Iris pigment epithelial cell (primary cell): Measurements from ENCODE around the gene NTSR1.
A peak's percentile ranks its signal among the peaks of the same experiment; 100 is the strongest.

ENCODE experiments used
- DNase-seq: peaks from one replicate; pipeline ENCODE4 v3.0.0-alpha.2; 2011; ENCODE audit warnings: low read depth

The NTSR1 gene

DNA sequence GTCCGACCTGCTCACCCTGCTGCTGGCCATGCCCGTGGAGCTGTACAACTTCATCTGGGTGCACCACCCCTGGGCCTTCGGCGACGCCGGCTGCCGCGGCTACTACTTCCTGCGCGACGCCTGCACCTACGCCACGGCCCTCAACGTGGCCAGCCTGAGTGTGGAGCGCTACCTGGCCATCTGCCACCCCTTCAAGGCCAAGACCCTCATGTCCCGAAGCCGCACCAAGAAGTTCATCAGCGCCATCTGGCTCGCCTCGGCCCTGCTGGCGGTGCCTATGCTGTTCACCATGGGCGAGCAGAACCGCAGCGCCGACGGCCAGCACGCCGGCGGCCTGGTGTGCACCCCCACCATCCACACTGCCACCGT, 885 bp downstream of the NTSR1 start:
- DNase-seq: no peak

DNA sequence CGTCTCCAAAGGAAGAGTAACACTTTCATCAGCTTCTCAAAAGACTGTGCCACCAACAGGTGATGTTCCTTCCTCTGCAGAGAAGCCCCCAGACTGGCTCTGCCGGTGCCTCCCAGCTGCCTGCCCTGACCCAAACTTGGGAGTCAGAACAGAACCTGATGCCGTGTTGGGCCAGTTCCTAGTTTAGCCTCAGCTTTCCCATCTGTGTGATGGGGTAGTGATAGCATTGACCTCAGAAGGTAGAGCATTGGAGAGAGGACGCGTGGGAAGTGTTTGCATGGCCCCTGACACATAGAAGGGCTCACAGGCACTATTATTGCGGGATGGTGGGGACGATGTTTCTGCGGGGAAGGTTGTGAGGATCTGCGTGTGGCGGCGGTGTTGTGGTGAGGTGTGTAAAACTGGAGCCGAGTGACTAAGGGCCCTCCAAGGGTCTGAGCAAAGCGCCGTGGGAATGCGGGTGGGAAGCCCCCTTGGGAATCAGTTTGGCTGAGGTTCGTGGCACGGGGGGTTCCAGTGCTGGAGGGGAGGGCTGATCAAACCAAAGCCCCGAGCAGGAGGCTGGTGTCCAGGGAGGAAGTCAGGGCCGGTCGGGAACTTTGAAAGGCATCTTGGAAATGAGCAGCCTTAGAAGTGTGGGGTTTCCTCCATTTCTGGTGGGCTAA, 1.7 kb downstream of the NTSR1 start:
- DNase-seq: no peak

DNA sequence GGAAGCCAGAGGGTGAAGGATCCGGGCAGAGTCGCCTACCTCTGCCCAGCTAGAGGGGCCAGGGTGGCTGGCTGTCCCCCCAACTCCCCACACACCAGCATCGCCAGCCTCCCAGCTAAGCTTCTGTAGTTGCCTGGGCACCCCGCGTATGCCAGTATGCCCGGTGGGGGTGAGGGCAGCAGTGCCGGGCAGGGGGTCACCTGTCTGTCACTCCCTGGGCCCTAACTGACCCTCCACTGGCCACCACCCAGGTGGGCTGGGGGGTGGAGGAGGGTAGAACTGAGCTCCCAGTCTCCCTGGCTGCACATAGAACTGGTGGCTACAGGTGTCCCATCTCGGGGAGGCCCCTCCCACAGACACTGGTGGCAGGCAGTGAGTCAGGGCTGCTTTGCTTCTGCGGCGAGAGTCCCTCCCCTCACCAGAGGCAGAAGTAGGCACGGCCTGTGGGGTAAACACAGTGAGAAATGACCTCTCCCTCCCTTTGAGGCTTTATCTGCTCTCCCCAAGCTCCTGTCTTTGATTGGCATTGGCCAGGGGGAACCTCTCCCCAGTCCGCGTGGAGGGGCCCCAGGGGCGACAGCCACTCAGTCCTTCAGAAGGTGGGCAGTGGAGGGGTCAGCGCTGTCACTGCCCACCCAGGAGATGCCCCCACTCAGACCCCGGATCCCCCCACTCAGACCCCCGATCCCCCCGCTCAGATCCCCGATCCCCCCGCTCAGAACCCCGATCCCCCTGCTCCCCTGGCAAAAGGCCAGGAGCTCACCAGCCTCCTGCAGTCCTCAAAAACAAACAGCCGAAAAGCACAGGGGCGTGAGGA, 2.5 kb downstream of the NTSR1 start:
- DNase-seq: peak; percentile 9

DNA sequence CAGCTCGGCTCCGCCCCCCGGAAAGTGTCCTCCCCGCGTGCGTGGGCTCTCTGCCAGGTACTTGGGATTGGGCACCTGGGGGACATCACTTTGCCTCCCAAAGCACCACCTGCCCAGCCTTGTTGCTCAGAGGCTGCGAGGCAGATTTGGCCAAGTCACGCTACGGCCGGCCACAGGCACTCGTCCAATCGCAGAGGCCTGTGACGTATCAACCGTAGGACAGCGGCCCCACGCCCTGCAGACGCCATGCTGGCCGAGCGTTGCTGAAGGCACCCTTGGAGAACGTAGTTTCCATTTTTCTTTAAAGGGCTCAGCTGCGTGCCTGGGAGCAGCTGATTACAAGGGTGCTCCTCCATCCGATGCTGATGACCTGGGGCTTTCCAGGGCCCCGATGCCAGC, 3.1 kb downstream of the NTSR1 start:
- no peak for DNase-seq

DNA sequence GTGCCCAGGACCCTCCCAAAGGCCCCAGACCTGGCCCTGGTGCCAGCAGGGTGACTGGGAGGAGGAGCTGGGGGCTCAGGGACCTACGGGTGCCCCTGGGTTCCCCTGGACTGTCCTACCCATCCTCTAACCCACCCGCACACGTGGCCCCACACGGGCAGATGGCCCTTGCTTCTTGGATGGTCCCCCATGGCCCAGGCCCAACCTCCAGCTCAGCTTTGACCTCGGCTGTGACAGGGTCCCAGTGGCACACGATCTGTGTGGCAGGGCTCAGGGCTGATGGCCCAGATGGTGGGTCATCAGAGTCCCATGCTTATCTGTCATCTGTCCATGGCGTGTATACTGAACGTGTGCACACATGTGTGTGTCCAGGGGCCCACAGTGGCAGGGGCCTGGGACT, 4.0 kb downstream of the NTSR1 start:
- DNase-seq: no peak

DNA sequence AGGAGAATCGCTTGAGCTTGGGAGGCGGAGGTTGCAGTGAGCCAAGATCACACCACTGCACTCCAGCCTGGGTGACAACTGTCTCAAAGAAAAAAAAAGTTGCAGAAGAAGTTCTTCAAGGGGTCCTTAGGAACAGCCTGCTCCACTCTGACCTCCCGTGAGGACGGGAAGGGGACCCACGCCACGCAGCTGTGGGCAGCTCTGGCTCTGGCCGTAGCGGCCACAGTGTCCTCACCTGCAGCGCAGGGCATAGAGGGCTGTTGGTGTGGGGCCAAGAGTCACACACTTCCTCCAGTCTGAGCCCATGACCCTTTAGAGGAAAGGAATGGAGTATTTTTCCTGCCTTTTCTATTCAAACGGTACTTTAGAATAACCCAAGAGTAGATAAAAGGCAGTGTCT, 5.4 kb downstream of the NTSR1 start:
- no peak for DNase-seq

DNA sequence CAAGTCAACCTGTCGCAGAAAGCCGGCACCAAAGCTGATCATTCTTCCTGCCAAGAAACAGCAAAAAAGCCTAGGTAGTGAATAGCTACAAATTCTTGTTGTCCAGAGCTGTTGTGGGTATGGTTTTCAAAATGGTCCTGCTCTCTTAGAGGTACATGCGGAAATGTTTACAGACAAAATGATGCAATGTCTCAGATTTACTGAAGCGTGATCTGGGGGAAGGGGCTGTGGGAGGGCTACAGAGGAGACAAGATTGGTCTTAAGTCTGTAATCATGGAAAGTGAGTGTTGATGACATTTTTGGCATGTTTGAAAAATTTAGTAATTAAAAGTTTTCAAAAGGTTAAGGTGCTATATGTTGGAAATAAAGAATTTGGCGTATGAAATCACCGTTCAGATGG, 6.2 kb downstream of the NTSR1 start:
- DNase-seq: no peak

DNA sequence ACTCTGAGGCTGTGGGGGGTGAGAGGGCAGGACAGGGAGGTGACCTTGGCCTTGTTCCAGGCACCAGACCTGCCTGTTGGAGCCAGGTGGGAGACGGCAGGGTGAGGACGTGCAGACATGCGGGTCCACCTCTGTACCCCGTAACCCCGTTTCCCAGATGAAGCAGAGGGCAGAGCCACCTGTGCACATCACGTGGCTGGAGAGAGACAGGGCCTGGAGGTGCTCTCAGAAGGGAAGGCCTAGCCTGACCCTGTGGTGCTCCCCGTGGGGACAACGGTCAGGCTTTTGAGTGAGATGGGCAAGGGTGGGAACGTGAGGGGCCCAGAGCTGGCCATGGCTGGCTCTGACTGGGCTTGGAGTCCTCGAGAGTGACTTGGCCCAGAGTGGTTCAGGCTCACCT, 6.6 kb downstream of the NTSR1 start:
- no peak for DNase-seq

DNA sequence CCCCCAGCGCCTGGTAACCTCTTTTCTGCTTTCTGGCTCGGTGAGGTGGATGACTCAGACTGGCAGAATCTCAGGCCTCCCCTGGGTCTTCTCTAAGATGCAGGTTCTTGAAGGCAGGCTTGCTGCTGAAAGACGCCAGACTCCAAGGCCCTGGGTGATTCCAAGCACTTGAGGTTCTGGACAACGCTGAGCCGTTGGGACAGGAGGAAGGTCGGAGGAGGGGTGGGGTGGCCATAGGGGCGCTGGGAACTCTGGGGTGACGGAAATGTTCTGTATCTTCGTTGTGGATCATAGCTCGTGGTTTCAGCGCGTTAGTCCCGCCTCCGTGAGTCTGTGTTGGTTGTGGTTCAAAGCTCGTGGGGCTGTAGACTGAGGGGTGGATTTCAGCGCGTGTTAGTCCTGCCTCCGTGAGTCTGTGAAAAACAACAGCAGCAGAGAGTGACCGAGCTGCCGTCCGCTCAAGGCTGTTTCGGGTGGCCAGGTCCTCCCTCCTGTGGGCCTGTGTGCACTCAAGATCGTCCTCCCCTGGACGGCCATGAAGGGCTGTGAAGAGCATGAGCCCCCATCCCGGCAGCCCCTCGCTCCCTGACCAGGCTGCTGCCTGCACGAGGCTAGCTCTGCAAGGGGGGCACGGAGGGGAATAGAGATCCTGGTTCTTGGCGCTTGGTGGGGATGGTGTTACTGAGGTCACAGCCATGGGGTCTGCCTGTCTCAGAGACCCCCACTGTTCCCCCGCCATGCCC, 7.7 kb downstream of the NTSR1 start:
- peak; percentile 41 for DNase-seq

DNA sequence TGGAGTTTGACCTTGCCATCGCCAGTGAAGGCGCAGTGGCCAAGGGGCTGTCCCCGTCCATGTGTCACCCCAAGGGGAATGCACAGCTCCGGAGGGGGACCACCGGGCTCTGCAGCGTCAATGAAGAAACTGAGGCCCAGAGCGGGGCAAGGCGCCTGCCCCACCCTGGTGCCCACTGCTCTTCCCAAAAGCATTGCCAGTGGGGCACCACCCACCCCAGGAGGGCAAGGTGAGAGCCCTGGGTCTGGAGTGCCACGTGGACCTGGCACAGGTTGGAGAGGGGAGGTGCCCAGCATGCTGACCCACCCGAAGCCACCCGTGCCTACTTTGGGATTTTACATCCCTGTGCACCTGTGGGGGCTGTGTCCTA, 8.3 kb downstream of the NTSR1 start:
- DNase-seq: no peak

DNA sequence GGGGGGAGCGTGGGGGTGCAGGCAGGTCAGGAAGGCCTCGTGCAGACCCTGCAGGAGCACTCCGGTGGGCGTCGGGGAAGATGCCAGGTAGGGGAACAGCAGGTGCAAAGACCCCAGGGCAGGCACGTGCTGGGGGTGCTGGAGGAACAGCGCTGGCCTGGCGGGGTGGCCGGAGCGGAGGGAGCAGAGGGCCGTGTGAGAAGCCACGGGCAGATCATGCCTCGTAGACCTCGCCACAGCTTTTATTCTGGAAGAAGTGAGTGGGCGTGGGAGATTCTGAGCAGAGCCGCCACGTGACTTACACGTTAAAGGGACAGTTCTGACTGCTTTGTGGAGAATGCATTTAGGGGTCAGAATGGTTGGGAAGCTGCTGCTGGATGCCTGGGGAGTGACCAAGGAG, 9.3 kb downstream of the NTSR1 start:
- no peak for DNase-seq

DNA sequence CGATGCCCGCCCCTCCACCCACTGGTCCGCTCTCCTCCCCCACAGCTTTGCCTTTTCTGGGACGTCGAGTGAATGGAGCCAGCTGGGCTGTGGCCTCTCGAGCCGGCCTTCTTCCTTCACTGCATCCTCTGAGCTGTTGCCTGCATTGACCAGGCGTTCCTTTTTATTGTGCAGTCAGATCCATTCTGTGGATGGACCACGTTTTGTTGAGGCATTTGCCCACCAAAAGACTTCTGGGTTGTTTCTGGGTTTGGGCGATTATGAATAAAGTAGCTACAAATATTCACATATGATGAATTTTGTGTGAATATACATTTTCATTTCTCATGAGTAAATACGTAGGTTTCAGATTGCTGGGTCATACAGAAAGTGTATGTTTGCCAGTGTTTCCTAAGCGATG, 9.9 kb downstream of the NTSR1 start:
- no peak for DNase-seq

DNA sequence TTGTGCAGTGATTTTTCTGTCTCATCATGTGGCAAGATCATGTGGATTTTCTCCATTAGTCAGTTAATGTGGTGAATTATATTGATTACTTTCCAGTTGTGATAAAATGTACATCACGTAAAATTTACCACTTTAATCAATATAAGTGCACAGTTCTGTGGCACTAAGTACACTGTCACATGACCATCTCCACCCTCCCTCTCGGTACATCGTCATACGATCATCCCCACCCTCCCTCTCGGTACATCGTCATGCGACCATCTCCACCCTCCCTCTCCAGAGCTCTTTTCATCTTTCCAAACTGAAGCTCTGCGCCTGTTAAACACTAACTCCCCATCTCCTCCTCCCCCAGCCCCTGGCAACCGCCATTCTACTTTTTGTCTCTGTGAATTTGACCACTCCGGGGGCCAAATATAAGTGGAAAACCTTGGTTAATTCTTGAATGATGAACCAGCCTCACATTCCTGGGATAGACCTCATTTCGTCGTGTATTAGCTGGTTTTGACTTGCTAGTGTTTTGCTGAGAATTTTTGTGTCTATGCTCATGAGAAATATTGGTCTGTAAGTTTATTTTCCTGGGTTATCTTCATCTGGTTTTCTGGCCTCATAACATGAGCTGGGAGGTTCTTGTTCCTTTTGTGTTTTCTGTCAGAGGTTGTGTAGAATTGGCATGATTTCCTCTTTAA, 10.8 kb downstream of the NTSR1 start:
- DNase-seq: no peak

DNA sequence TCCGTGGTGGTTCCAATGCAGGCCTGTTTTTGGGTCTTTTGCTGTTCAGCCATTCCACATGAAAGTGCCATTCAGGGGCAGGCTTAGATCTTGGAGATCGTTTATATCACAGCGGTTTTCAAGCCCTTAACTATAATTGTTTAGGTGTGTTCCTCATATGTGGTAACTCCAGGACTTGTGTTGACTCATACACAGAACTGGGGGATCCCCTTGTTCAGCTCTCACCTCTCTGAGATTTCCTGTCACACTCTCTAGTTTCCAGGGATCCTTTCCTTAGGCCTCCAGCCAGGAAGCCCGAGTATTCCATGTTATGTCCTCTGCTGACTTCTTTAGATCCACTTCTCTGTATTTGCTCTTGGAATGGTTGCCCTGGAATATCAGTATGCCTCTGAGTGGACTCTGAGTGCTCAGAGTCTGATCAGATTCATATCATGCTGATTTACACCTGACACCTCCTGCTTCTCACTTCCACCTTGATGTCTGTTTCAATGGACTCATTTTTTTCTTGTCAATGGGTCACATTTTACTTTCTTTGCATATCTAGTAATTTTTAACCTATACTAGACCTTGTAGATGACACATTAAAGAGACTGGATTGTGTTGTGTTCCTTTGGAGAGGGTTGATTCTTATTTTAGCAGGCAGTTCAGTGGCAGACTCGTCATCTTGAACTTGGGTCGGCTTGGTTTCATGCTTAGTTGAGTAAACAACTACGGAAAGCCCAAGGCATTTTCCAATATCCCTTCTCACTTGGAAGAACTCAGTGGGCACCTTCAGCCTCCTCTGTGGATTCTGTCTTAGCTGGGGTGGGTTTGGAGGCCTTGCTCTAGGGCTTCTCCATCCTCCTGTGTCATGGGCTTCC, 13.1 kb downstream of the NTSR1 start:
- no peak for DNase-seq

DNA sequence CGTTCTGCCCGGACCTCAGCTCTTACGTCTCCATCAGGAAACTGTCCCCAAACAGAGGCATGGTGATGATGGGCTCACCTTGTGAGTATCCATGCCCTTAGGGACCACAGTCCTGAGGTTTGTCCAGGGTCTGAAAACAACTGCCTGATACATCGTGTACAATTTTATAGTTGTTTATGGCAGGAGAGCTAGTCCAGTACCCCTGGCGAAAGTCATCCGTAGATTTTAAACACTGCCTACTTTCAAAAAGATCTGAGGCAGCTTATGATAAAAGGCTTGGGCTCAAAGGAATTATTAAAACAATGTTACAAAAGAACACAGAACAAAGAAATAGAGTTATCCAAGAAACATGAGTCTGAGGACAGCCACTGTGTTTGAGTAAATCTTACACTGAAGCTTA, 14.0 kb downstream of the NTSR1 start:
- no peak for DNase-seq

DNA sequence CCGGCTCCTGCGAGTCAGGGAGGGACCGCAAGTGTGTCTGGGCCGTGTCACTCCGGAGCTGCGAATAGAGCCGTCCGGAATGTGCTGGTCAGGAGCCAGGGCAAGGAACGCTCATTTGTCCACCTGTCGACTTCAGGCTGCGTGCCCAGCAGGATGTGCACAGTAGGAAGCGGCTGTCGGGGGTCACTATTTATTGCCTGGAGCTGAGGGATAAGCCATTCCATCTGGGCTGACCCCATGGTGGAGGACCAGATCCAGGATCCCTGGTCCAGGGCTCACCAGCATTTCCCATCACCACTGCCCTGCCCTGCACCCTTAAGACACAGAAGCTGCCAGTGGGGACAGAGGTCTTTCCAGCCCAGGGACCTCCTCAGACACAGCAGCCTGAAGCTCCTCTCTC, 14.7 kb downstream of the NTSR1 start:
- DNase-seq: no peak

DNA sequence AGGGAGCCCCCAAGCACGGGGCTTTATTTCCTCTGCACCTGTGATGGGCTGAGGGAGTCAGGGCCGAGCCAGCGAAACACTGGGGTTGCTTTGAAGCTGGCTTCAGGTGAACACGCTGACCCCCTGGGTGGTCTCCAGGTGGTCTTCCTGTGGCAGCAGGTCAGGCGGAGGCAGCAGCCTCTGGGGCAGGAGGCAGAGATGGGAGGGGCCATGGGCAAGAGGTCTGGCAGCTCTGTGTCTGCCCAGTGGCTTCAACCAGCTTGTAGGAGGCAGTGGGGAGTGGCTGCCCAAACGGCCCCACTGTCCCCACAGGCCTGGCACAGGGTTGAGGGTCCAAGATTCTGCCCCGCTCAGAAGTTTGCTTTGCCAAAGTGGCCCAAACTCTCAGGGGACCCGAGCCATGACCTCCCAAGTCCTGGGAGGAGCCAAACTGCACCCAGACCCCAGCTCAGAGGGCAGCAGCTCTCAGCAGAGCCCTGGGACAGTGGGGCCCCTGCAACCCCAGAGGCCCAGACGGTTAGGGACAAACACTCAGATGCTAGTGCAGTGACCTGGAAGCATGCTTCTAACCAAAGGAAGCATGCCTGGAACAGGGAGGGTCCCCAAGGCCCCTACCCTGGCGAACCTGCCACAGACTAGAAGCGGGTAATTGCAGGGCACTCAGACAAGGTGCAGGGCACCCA, 15.3 kb downstream of the NTSR1 start:
- DNase-seq: no peak

DNA sequence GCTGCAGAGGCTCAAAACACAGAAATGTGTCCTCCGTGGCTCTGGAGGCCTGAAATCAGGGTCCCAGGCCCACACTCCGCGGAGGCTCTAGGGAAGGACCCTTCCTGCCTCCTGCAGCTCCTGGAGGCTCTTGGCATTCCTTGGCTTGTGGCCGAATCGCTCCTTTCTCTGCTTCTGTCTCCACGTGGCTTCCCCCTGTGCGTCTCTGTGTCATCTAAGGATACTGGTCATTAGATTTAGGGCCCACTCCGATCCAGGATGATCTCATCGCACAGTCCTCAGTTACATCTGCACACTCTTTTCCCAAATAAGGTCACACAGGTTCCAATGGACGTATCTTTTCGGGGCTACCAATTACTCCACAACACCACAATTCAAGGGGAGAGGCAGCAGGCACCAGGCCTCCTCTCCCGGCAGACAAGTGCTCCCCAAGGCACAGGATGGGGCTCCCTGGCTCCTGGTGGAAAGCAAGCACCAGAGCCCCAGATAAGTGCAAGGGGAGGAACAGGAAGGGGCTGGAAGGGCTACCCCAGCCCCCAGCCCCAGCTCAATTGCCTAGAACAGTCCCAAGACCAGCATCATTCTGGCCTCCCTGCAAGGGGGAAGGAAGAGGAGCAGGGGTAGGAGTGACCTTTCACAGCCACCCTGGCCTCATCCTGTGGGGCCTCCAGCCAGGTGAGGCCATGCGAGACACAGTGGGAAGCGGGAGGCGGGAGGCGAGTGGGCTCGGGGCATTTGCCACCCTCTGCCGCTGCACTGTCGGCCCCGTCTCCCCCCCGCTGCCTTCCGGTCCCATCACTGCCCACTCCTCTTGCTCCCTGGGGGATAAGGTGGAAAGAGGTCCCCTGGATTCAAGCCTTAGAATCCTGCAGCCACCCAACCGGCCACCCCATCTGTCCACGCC, 16.3 kb downstream of the NTSR1 start:
- no peak for DNase-seq

DNA sequence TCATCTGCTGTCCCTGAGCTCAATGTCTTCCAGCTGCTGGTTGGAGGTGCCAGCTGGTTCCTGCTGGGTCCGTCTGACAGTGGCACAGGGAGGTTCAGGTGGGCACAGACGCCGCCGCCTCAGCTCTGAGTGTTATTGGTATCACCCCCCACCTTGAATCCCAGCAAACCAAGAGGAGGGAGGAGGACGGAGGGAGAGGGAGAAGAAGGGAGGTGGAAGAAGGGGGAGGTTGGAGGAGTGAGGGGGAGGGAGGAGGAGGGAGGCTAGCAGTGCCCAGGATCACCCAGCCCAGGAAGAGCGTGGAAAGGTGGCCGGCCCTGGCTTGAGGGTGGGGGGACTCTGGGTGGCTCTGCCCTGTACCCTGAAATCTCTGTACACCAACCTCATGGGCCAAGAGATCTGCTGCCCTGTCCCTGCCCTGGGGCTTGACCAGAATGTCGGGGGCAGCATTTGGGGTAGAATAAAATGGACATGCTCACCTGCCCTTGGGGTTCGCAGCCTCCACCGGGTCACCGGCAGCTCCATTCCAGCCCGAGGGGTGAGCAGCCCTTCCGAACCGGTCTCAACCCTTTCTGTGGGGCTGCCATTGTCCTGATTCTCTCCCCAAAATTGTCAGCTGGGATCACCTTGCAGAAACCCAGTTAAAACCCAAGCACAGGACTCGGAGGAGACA, 17.1 kb downstream of the NTSR1 start:
- no peak for DNase-seq

DNA sequence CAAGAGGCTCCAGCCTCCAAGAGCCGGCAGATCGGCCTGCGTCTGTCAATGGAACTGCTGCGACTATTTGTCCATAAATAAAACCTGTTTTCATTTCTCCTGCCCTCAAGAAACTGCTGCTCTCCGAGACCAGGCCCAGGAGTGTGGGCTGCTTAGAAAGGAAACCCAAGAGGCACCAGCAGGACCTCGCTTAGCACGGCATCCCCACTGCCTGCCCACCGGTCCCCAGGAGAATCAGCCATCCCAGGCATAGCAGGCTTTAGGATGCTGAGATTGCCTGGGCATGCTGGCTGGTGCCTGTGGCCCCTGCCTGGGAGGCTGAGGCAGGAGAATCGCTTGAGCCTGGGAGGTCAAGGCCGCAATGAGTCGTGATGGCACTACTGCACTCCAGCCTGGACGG, 17.6 kb downstream of the NTSR1 start:
- no peak for DNase-seq
